Inflammatory macrophage treated with lipopolysaccharide for 4 hours (primary cell): ENCODE results near the gene CFAP251.
"Not testable (repeated sequence)": the region's sequence is repeated elsewhere in the genome, so short reads cannot be mapped to it uniquely, and the experiment has no call there.

ENCODE experiments used
- DNase-seq: peaks from one replicate; pipeline ENCODE4 v3.0.0-alpha.2; 2020

Gene CFAP251

DNA sequence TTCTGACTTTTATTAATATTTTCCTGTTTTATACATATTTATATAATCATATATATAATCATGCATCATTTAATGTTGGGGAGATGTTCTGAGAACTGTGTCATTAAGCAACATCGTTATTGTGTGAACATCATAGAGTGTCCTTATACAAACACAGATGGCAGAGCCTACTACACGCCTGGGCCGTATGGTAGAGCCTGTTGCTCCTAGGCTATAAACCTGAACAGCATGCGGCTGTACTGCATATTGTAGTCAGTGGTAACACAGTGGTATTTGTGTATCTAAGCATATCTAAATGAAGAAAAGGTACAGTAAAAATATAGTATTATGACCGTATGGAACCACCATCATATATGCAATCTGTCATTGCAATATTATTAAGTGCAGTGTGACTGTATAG lies 58.6 kb downstream of the CFAP251 start:
- no peak for DNase-seq

DNA sequence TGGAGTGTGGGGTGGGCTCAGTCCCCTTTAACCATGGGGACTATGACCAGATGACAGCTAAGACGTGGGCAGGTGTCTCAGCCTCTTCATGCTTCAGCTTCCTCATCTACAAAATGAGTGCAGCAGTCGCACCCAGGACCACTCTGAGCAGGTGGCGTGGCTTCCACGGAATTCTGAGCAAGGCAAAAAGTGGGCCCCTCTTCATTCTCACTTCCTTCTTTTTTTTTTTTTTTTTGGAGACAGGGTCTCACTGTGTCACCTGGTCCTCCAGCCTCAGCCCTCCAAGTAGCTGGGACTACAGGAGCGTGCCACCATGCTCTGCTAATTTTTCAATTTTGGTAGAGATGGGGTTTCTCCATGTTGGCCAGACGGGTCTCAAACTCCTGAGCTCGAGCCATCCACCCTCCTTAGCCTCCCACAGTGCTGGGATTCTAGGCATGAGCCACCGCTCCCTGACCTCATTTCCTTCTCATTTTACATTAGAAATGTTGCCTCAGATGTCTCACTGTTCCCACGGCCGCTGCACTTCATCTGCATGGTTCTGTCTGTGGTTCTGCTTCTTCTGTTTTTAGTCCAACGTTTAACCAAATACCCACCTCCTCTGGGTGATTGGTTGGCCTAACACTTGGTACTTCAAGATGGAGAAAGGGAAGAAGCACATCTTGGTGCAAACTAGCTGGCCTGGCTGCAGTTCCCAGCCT lies 61.9 kb downstream of the CFAP251 start:
- DNase-seq = peak; percentile 93

DNA sequence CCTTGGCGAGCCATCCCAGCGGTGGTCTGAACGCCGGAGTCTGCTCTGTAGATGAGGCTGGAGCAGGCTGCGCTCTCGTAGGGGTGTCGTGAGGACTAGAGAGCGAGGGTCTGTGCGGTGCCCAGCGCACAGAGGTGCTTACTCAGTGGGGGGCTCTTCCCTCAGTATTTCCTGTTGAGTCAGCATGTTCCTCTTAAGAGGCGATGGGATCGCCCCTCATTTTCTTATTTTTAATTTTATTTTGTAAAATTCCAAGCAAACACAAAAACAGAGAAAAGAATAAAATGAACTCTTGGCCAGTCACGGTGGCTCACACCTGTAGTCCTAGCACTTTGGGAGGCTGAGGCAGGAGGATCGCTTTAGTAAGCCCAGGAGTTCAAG lies 62.5 kb downstream of the CFAP251 start:
- DNase-seq = no peak

DNA sequence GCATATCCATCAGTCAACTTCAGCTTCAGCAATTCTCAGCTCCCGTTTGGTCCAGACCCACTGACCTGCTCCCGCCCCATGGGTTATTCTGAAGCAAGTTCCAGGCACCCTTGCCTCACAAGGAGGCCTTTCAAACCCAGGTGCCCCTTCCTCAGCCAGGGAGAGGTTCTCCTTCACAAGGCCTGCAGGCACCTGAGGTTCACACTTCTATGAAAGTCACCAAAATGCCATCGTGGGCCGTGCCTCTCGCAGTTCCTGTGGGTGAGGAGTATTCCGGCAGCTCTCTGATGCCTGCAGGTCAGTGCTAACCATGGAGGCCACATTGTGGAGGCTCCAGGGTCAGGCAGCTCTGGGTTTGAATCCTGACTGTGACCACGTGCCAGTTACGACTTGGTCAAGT lies 63.1 kb downstream of the CFAP251 start:
- DNase-seq = no peak

DNA sequence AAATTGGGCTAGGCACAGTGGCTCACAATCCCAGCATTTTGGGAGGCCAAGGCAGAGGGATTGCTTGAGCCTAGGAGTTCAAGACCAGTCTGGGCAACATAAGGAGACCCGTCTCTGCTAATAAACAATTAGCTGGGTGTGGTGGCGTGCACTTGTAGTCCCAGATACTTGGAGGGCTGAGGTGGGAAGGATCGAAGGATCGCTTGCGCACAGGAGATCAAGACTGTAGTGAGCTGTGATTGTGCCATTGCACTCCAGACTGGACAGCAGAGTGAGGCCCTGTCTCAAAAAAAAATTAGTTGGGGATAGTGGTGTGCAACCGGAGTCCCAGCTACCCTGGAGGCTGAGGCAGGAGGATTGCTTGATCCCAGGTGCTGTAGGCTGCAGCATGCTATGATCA lies 64.6 kb downstream of the CFAP251 start:
- DNase-seq = no peak

DNA sequence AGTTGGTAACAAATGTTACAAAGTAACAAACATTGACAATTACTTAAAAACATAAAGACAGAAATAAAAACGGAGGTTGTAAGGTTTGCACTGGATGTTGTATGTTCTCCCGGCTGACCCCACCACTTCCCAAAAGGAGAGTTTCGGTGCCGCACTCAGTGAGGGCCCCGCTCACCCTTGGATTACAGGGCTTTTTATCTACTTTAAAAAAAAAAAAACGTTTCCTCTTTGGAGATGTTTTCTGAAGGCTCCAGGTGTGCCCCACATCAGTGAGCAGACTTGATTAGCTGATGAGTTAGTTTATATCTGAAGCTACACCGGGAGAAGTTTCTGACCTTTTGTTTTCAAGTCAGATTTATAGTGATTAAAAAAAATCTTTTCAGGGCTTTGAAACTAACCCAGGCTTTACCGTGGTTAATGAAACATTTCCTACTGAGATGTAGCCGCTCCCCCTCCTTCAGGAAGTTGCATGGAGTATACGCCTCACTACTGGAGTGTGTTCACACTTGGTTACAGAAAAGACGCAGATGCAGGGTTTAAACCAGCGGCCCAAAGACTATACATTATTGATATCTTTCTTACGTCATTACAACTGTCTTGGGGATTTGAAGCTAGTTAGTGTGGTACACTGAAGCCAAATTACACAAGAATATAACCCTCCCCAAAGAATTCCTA lies 65.3 kb downstream of the CFAP251 start:
- DNase-seq = peak; percentile 48

DNA sequence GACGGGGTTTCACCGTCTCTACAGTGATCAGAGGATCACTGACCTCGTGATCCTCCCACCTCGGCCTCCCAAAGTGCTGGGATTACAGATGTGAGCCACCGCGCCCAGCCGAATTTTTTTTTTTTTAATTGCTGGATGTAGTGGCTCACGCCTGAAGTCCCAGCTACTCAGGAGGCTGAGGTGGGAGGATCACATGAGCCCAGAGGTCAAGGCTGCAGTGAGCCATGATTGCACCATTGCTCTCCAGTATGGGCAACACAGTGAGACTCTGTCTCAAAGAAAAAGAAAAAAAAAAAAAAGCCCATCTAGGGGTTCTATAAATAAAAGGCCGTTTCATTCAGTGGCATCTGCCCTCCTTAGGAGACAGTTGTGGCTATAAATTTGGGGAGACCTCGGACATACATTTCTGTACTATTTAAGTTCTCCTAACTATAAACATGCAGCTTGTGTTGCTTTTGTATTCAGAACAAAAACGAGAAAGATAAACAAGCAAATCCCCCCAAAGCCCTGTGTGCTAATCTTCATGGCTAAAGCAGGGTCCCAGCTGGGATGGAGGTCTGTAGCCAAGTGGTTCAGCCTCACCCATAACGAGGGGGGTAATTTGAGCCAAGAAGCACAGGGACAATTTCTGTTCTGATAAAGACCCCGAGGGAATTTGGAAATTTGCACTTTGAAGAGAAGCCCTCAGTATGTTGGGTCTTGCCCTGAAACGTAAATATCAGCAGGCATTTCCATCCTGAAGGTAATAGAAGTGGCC lies 68.3 kb downstream of the CFAP251 start:
- peak; percentile 15 for DNase-seq

DNA sequence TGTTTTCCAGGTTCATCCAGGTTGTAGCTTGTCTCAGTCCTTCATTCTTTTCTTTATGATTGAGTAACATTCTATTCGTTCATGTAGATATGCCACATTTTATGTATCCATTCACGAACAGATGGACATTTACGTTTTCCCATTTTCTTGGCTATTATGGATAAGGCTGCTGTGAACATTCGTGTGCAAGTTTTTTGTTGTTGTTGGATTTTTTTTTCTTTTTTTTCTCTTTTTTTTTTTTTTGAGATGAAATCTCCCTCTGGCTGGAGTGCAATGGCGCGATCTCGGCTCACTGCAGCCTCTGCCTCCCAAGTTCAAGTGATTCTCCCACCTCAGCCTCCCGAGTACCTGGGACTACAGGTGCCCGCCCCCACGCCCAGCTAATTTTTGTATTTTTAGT lies 70.1 kb downstream of the CFAP251 start:
- not testable (repeated sequence) for DNase-seq

DNA sequence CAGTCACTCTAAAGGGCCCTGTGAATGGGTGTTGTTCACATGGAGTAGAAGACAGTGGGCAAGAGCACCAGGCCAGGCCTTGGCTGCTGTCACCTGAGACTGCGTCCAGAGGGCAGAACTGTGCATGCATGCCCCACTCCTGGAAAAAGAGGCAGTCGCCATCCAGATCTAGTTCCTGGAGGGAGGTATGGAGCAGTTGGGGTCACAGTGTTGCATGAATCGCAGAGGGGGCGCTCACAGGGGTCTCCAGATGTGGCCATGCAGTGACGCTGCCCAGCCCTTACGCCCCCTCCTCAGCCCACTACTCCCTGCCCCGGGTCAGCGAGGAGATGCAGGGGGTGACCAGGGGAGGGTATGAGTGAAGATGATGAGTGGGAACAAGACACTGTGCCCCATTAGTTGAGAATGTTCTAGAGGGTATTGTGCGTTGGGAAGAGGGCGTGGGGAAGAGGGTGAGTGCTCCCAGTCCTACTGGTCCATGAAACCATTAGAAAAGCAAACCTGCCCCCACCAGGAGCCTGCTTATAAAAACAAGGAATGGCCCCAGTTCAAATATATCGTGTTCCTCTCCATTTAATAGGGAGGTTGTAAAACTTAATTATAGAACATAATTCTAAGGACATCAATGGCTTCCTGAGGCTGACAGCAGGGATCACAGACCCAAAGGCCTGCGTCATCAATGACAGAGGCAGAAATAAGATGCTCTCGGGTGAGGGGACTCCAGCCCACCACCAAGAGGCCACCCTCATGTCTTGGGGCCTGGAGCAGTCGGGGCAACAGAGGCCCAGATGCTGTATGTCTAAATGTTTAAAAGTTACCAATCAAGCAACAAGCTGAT lies 71.1 kb downstream of the CFAP251 start:
- no peak for DNase-seq

DNA sequence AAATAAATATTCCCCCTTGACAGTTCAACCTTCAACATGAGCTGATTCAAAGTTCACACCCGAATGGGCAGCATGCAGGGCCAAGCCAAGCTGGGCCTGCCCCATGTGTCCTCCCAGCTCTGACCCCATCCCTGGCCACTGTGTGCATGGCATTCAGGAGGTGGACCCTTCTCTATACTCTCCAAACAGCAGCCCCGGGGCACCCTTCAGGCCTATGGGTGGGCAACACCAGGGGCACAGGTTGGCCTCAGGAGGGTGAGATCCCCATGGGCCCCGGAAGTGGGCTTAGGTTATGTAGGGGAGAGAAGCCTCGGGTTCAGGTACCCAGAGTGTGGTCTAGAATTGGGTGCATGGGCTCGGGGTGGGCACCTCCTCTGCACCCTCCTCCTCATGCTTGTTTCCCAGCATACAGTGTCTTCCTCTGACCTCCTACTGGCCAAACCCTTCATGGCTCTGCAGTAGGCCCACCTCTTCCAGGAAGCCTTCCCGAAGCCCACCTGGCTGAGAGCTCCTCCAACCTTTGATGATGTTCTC lies 71.8 kb downstream of the CFAP251 start:
- no peak for DNase-seq

DNA sequence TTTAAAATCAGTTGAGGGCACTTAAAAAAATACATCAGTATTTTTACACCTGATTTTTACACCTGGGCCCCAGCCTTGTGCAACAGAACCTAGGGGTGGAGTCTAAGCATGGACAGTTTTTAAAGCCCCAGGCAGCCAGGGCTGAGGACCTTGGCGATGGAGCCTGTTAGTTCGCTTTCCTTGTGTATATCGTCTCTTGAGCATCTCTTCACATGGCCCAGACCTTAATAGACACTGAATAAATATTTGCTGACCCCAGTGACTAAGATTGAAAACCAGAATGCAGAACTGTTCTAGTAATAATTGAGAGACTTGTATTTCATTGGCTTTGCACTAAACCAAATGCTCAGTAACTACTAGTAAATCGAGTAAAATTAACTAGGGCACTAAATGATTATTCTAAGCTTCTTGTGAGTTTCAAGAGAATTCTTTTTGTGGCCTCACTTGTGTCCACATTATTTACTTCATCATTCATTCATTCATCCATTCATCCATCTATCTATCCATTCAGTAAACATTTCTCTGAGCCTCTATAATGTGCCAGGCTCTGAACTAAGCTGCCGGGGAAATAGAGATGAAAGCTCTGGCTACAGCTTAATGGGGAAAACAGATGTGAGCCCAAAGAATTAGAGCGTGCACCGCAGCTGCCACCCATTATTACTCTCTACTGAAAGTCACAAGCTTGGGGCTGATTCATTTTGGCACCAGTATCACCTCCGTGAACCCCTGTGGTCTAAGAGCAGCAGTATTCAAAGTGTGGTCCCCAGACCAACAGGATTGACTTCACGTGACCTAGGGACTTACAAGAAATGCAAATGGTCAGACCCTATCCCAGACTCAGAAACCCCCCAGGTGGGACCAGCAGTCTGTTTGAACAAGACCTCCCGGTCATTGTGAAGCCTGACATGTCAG lies 72.6 kb downstream of the CFAP251 start:
- DNase-seq = no peak

DNA sequence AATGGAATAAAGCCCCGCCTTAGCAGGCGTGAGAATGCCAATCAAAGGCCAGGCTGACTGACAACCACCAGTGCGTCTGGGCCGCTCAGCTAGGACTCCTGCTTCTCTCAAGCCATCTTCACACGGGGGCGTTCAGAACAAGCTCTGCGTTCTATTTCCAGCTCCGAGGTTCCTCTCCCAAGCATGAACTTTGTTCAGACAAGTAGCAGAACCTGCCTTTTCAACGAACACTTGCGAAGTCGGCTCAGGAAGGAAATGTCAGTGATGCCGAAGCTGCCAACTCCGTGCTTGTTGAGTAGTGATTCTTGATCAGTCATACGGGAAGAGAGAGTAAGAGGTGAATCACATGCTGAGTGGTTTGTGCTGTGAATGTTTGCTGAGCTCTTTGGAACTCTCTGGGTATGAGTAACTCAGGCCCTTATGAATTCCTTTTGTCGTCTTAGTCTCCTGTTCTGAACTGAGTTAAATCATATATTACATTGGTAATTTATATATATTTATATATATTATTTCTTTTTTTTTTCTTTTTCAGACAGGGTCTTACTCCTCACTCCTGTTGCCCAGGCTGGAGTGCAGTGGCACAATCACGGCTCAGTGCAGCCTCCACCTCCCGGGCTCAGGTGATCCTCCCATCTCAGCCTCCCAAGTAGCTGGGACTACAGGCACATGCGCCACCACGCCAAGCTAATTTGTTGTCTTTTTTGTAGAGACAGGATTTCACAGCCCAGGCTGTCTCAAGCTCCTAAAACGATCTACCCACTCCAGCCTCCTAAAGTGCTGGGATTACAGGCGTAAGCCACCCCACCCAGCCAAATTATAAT lies 73.9 kb downstream of the CFAP251 start:
- peak; percentile 88 for DNase-seq

DNA sequence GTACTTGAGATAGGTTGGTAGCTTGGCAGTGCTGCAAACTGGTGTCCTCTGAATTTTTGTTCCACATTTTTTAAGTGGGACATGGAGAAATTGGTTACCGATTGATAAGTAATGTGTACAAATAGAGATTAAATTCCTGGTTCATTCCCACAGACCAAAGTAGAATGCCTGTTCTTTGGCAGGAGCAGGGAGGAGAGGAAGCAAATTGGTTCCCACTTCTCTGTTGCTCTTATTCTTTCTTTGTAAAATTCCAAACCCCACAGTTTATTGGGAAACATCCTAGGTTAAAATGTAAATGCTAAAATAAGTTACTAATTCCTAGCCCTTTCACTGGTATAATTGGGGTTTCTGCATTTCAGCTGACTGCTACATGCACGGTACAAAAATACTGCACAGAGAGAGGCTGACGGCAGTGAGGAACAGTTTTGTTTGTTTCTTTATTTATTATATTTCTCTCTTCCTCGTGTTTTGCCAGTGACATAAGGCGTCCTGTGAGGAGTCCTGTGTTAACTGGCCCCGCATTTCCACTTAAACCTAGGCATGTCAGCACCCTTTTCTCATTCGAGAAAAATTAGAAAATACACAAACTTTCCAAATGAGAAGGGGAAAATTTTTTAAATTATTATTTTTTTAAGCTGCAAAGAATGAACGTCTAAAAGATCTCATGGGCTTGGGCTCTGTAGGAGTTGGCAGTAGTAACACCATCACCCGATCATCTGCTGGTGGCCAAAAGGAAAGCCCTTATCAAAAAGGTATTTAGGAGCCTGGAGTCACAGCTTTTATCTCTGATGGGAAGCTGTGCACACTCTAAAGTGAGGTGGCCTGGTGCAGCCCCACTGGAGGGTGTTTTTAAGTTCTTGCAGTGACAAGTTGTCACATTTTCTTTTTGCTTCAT lies 77.9 kb downstream of the CFAP251 start:
- no peak for DNase-seq

DNA sequence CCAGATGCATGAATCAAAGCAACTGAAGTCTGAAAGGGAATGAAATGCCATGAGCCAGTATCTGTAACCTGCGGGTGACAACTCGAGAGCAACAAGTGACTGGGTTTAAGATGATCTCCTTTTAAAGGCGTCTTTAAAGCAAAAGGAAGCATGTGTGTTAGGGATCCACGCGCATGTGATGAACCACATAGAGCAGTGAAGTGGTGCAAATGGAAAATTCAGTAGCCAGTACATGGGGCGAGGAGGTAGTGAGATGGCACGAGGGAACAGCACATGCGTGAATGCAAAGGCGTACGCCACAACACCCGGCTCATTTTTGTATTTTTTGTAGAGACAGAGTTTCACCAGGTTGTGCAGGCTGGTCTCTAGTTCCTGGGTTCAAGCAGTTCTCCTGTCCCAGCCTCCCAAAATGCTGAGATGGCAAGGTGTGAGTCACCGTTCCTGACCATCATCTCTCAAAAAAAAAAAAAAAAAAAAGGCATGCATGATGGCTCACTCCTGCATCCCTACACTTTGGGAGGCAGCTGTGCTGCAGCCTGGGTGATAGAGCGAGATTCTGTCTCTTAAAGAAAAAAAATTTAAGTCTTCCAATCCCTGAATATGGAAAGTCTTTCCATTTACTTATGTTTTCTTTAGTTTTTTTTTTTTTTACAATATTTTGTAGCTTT lies 78.7 kb downstream of the CFAP251 start:
- DNase-seq = no peak

DNA sequence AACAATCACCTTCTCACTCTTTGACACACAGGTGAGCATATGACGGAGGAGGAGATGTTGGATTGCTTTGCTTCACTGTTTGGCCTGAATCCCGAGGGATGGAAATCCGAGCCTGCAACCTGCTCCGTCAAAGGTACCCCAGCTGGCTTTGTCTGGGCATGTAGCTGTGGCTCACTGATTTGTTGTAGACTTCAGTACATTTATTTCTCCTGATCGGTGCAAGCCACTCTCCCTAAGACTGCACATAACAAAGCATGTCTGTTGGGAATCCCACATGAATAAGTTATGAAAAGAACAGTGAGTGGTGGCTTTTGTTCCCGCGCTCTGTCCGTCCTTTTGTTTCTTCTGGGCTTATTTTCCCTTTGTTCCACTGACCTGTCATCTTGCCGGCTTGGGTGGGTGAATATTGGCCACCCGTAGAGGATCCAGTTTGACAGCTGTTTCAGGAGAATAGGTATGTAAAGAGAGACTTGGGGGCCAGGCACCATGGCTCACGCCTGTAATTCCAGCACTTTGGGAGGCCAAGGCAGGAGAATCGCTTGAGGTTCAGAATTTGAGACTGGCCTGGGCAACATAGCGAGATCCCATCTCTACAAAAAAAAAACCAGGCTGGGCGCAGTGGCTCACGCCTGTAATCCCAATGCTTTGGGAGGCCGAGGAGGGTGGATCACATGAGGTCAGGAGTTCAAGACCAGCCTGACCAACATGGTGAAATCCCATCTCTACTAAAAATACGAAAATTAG lies 83.2 kb downstream of the CFAP251 start:
- no peak for DNase-seq

DNA sequence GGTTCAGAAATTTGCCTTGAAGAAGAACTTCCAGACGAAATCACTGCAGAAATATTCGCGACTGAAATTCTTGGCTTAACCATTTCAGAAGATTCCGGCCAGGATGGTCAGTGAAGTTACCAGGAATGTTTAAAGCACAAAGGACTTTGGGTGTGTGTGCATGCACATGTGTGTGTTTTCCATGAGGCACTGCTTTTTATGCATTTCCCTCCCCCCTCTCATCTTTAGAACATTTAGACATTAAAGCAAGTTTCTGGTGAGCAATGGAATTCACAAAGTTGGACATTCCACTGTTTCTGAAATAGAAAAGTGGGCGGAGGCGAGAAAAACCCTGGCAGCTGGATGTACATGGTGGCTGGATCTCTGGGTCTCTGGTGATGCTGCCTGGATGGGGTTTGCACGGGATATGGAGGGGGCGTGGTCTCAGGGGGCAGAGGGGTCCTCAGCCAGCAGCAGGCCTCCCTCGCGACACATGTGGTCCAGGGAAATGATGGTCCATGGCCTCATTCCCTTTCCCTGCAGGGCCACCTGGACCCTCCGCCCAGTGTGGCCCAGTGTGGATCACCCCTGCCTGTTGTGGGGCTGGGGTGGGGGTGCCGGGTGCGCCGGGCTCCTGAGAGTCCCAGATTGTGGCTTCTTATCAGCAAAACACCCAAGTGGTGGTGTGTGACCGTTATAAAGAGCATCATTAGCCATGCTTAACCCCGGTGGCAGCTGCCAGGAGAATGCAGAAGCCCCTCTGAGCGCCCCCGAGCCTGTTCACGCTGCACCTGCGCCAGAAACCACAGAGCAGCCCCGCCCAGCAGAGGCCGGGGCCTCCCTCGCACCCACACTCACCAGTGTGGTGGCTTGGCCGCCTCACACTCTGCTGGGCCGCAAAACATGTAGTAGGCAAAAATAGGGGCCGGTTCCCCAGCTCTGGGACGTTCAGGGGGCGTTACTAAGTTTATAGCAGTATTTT lies 85.5 kb downstream of the CFAP251 start:
- no peak for DNase-seq

DNA sequence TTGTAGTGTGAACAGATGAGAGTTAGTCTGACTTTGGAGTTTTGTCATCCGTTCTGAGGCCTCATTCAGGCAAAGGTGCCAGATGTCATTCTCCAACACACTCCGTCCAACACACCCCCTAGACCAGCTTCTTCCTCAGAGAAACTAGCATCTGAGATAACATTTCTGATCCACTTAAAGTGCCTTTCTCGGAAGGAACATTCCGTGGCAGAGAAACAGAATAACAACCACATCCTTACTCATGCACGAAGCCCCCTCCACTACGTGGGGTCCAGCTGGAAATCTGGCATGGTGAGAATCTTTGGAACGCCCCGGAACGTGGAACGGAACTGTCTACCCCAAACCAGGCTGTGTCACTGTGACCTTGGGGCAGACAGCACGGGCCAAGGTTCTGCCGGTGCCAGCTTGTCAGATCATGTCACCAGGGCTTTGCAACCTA lies 86.3 kb downstream of the CFAP251 start:
- no peak for DNase-seq
